GM18508 (cell line): ENCODE data around the gene BCAS4.

Experiments used
- ATAC-seq: cut with Tn5 transposase; IDR thresholded peaks from one replicate; pipeline ENCODE4 v1.9.1; 2021; ENCODE audit warnings: moderate number of reproducible peaks; ENCODE audit not compliant: insufficient read depth, unreplicated experiment

BCAS4 gene

GRCh38 chr20:50819349-50819748, 24.5 kb downstream of the BCAS4 start:
- ATAC-seq, result no peak

GRCh38 chr20:50820515-50821256, 25.8 kb downstream of the BCAS4 start:
- ATAC-seq, result no peak

- ATAC-seq, result no peak
These were observed 26.5 kb downstream of the BCAS4 start for GRCh38 chr20:50821257-50821921.

GRCh38 chr20:50821994-50822393, 27.1 kb downstream of the BCAS4 start:
- no peak for ATAC-seq

GRCh38 chr20:50823319-50823718, 28.5 kb downstream of the BCAS4 start:
- ATAC-seq, result no peak

GRCh38 chr20:50824137-50824536, 29.3 kb downstream of the BCAS4 start:
- ATAC-seq, result no peak

- ATAC-seq, result no peak
These were observed 31.3 kb downstream of the BCAS4 start for GRCh38 chr20:50826121-50826520.

- ATAC-seq, result no peak
These were observed 33.7 kb downstream of the BCAS4 start for GRCh38 chr20:50828363-50829136.

GRCh38 chr20:50831622-50832021, 36.8 kb downstream of the BCAS4 start:
- no peak for ATAC-seq

GRCh38 chr20:50834599-50835005, 39.7 kb downstream of the BCAS4 start:
- no peak for ATAC-seq

- ATAC-seq, result no peak
These were observed 42.9 kb downstream of the BCAS4 start for GRCh38 chr20:50837532-50838321.

- ATAC-seq, result no peak
These were observed 43.4 kb downstream of the BCAS4 start for GRCh38 chr20:50838322-50838625.

- no peak for ATAC-seq
These were observed 44.0 kb downstream of the BCAS4 start for GRCh38 chr20:50838707-50839385.

- no peak for ATAC-seq
These were observed 48.0 kb downstream of the BCAS4 start for GRCh38 chr20:50842821-50843220.

GRCh38 chr20:50843331-50844276, 48.7 kb downstream of the BCAS4 start:
- ATAC-seq, result no peak

GRCh38 chr20:50844430-50845100, 49.7 kb downstream of the BCAS4 start:
- ATAC-seq, result peak; percentile 73

GRCh38 chr20:50845566-50846215, 50.8 kb downstream of the BCAS4 start:
- ATAC-seq, result no peak

GRCh38 chr20:50848341-50848808, 53.5 kb downstream of the BCAS4 start:
- ATAC-seq, result no peak
